ENCODE data around the gene RASGRP4.

GRCh38 chr19:38377052-38377451 is 49.0 kb downstream of the RASGRP4 start:
- TF ChIP-seq CTCF (IDR thresholded peaks at IDR 0.05), result no peak
- TF ChIP-seq POLR2A (IDR thresholded peaks at IDR 0.05), result no peak
- no peak for TF ChIP-seq POLR2AphosphoS5 (IDR thresholded peaks at IDR 0.05)
- TF ChIP-seq EP300 (IDR thresholded peaks at IDR 0.05), result no peak

Data from suprapubic skin (tissue), 4 donors.